GM18868 (cell line): Measurements from ENCODE around the gene ISM2.

ENCODE experiments used
- ATAC-seq: cut with Tn5 transposase; IDR thresholded peaks from one replicate; pipeline ENCODE4 v1.9.1; 2021; ENCODE audit warnings: mild to moderate bottlenecking, moderate library complexity; ENCODE audit not compliant: unreplicated experiment

ISM2 gene

GRCh38 chr14:77508876-77509275 lies 10.3 kb upstream of the ISM2 start:
- ATAC-seq = no peak

- ATAC-seq = no peak
These were observed 9.6 kb upstream of the ISM2 start for GRCh38 chr14:77508249-77508648.

GRCh38 chr14:77507762-77508161 lies 9.1 kb upstream of the ISM2 start:
- ATAC-seq = no peak

- ATAC-seq = no peak
These were observed 6.4 kb upstream of the ISM2 start for GRCh38 chr14:77505031-77505430.

GRCh38 chr14:77503138-77503537 lies 4.5 kb upstream of the ISM2 start:
- no peak for ATAC-seq

GRCh38 chr14:77502109-77502782 lies 3.6 kb upstream of the ISM2 start:
- no peak for ATAC-seq

- ATAC-seq = peak; percentile 30
These were observed 440 bp upstream of the ISM2 start for GRCh38 chr14:77498984-77499527.

GRCh38 chr14:77495334-77495733 lies 3.3 kb downstream of the ISM2 start:
- ATAC-seq = no peak

GRCh38 chr14:77491056-77491455 lies 7.6 kb downstream of the ISM2 start:
- ATAC-seq = no peak

- no peak for ATAC-seq
These were observed 8.1 kb downstream of the ISM2 start for GRCh38 chr14:77490347-77490986.

GRCh38 chr14:77489041-77489440 lies 9.6 kb downstream of the ISM2 start:
- ATAC-seq = no peak

- no peak for ATAC-seq
These were observed 10.1 kb downstream of the ISM2 start for GRCh38 chr14:77488558-77488957.

GRCh38 chr14:77485901-77486678 lies 12.5 kb downstream of the ISM2 start:
- ATAC-seq = no peak

GRCh38 chr14:77485256-77485655 lies 13.4 kb downstream of the ISM2 start:
- ATAC-seq = no peak

- no peak for ATAC-seq
These were observed 16.2 kb downstream of the ISM2 start for GRCh38 chr14:77482422-77482821.

- ATAC-seq = peak; percentile 97
These were observed 19.8 kb downstream of the ISM2 start for GRCh38 chr14:77478796-77479195.

- no peak for ATAC-seq
These were observed 20.6 kb downstream of the ISM2 start for GRCh38 chr14:77478029-77478428.

- no peak for ATAC-seq
These were observed 23.0 kb downstream of the ISM2 start for GRCh38 chr14:77475432-77476115.

- ATAC-seq = no peak
These were observed 24.0 kb downstream of the ISM2 start for GRCh38 chr14:77474479-77475177.

- ATAC-seq = no peak
These were observed 24.7 kb downstream of the ISM2 start for GRCh38 chr14:77473921-77474320.
